Measurements from ENCODE around the gene CIAO3.
A peak's percentile ranks its signal among the peaks of the same experiment; 100 is the strongest.

Gene CIAO3

DNA sequence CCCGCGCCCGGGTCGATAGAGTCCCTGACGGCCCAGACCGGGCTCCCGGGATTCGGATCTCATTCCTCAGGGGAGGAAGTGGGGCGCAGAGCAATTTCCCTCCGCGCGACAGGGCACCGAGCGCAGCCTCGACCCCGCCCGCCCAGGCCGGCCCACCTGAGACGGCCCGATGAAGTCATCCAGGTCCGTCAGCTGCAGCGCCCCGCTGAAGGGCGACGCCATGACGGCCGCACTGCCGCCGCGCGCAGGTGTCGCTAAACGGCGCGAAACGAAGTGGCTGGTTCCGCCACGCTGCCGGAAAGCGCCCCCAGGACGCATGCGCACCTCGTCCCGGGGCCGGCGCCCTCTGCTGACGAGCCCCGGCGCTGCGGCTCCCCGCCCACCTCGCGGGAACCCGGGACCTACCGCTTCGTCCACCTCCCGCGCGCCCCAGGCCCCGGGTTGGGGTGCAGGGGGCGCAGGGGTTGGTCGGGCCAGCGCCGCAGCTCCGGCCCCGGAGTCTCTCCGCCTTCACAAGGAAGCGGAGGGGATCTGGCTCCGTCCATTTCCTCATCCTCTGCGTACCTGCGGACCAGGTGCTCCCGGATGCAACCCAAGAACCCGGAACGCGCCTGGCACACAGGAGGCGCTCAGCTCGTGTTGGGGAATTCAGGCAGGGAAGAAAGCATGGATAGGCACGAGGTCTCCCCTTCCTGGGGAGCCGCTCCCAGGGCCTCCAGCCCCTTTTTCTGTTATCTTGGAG lies at the start of gene CIAO3:
CIAO3 (minus strand) TSS at position 234 of the 742 bp plus-strand sequence; CDS start at position 222, 12 bp downstream.
- DNase-seq (ENCODE audit: low read depth in 2 of 2), result peak; percentile 88

DNA sequence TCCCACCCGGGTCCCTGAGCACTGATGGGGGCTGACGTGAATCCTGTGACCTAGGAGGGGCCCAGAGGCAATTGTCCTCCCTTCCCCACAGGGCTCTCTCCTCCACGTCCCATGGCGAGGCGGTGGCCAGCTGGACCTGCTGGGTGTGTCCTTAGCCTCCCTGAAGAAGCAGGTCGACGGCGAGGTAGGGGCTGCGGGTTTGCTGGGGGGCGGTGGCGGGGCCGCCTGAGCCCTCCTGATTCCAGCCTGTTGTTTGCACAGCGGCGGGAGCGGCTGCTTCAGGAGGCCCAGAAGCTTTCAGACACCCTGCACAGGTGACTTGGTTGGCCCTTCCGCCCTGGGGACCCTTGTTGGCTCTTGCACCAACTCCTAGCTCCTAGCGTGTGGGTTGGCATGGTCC lies 49.3 kb upstream of the CIAO3 start:
- DNase-seq (ENCODE audit: low read depth in 2 of 2), result no peak

DNA sequence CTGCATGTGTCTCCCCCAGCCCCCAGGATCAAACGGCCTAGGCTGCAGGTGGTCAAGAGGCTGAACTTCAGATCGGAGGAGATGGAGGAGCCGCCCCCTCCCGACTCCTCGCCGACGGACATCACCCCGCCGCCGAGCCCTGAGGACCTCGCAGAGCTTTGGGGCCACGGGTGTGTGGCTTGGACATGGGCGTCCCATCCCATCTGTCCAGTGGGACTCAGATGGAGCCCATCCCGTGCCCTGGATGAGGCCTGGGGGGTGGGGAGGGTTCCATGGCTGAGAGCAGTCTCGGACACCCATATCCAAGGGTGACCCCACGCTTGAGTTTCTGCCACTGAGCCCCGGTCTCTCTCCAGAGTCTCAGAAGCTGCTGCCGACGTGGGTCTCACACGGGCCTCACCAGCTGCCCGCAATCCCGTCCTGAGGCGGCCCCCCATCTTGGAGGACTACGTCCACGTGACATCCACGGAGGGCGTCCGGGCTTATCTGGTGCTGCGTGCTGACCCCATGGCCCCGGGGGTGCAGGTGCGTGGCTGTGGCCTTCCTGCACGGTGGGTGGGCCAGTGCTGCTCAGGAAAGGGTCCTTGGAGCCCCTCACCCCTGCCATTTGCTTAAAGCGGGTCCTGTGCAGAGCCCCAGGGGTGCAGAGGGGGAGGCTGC lies 48.5 kb upstream of the CIAO3 start:
- no peak for DNase-seq (ENCODE audit: low read depth in 2 of 2)

GRCh38 chr16:788399-789126 lies 47.8 kb upstream of the CIAO3 start, which contains the start of gene CHTF18:
TSS of gene CHTF18 (plus strand) at chr16:788620. CDS start at chr16:788685, 65 bp downstream.
- peak; percentile 87 to 92 for DNase-seq (ENCODE audit: low read depth in 2 of 2)

GRCh38 chr16:787978-788398 lies 47.2 kb upstream of the CIAO3 start, which contains the start of gene RPUSD1:
TSS of gene RPUSD1 (minus strand) at chr16:788381. CDS start at chr16:787737, 644 bp downstream.
- no peak for DNase-seq (ENCODE audit: low read depth in 2 of 2)

- no peak for DNase-seq (ENCODE audit: low read depth in 2 of 2)
Observed at GRCh38 chr16:787321-787966, 46.6 kb upstream of the CIAO3 start.

DNA sequence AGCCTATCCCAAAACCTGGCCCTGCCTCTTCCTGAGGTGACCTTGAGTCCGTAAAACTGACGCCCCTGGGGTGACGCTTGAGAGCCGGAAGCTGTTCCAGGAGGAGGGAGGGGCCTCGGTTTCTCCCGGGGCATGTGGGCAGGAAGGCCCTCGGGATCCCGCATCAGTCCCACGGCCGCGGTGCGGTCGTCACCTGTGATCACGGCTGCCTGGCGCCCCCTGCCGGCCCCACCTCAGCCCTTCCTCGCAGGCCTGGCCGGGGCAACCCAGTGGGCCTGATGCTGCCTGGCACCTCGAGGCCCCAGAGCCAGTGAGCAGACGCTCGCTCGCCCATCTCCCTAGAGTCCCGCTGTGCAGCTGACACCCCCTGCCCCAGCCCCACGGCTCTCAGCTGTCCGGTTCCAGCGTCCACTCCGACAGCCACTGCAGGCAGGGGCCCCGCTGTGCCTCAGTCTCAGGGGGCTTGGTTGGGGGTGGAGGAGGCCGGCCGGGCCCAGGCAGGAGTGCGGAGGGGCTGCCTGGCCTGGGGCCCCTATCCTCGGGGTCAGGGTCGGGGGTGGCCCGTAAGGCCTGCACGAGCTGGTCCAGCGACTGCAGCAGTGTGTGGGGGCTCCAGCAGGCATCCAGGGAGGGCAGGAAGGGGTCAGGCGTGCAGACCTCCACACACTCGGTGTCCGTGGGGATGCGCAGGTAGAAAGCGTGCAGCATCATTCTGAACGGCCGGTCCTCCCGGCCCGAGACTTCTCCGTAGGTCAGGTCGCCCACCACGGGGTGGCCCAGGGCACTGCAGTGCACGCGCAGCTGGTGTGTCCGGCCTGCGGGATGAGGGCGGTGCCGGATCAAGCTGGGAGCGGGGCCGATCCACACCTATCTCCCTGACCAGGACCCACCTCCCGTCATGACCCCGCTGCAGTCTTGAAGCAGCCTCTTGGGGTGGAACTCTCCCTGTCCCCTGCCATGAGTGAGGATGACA lies 45.1 kb upstream of the CIAO3 start:
- DNase-seq (ENCODE audit: low read depth in 2 of 2), result peak; percentile 62 to 74

- DNase-seq (ENCODE audit: low read depth in 2 of 2), result no peak
Observed at GRCh38 chr16:784431-784830, 43.6 kb upstream of the CIAO3 start.

GRCh38 chr16:783404-784161 lies 42.8 kb upstream of the CIAO3 start:
- no peak for DNase-seq (ENCODE audit: low read depth in 2 of 2)

GRCh38 chr16:782766-783403 lies 42.1 kb upstream of the CIAO3 start:
- DNase-seq (ENCODE audit: low read depth in 2 of 2), result no peak

- no peak for DNase-seq (ENCODE audit: low read depth in 2 of 2)
Observed at GRCh38 chr16:782258-782657, 41.5 kb upstream of the CIAO3 start.

GRCh38 chr16:781346-782010 lies 40.7 kb upstream of the CIAO3 start:
- no peak for DNase-seq (ENCODE audit: low read depth in 2 of 2)

- DNase-seq (ENCODE audit: low read depth in 2 of 2), result no peak
Observed at GRCh38 chr16:780296-780695, 39.5 kb upstream of the CIAO3 start.

- no peak for DNase-seq (ENCODE audit: low read depth in 2 of 2)
Observed at GRCh38 chr16:779561-779960, 38.8 kb upstream of the CIAO3 start.

GRCh38 chr16:778909-779527 lies 38.2 kb upstream of the CIAO3 start:
- DNase-seq (ENCODE audit: low read depth in 2 of 2), result no peak

GRCh38 chr16:778447-778846 lies 37.6 kb upstream of the CIAO3 start:
- no peak for DNase-seq (ENCODE audit: low read depth in 2 of 2)

- no peak for DNase-seq (ENCODE audit: low read depth in 2 of 2)
Observed at GRCh38 chr16:777826-778225, 37.0 kb upstream of the CIAO3 start.

GRCh38 chr16:776824-777223 lies 36.0 kb upstream of the CIAO3 start:
- DNase-seq (ENCODE audit: low read depth in 2 of 2), result no peak
